NCI-H345 (cell line): ENCODE measurements around the gene DPYD.

ENCODE experiments used
- DNase-seq: peaks from one replicate; lab custom pipeline; 2025; lab: John Stamatoyannopoulos, UW

The DPYD gene

DNA sequence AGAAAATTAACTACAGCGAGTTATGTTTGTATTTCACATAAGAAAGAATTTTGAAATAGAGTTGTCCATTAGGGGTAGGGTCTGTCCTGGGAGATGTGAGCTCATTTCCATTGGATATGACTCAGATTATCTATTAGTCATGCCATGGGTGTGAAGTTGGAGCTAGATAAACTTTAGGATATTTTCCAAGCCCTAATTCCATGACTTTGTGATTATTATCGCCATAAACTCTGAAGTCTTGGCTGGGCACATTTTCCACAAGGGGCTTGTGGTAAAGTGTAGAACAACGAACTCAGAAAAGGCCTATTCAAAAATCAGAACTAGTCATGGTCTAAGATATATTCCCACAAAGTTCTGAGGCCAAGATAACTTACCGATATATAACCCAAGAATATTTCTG lies 396.6 kb downstream of the DPYD start:
- DNase-seq = no peak

DNA sequence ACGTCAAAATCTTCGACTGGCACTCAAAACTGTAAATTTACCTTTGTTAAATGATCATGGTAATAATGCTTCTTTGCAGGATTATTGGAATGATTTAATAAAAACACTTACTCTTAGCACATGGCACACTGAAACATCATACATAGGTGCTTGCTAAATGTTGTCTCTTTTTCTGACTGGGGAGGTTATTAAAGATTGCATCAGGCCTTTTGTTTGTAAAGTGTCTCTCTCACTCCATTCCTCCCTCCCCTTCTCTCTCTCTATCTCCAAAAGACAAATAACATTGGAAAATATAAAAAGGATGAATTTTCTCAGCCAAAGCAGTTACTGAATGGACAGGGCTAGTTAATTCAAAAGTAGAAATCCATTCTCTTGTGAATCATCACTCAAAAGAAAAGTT lies 404.2 kb downstream of the DPYD start:
- DNase-seq = no peak

DNA sequence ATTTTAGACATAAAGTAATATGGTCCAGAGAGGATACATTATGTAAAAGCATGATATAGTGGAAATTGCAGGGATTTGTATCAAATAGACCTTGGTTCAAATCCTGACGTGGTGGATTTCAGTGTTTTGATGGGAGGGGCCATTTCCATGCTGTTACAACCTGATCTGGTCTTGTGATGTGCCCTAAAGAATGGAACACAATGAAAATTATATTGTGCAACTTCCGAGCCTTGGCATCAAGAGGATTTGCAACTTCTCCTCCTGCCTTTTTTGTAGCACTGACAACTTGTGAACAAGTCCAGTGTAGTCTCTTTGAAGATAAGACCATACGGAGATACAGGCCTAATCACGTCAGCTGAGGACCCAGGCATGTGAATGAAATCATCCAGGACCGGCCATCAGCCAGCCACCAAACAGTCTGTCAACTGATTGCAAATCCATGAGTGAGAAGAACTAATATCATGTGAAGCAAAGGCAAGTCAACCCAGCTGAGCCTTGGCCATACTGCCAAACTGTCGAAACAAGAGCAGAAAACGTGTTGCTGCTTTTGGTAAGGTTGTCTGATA lies 412.1 kb downstream of the DPYD start:
- DNase-seq = no peak

DNA sequence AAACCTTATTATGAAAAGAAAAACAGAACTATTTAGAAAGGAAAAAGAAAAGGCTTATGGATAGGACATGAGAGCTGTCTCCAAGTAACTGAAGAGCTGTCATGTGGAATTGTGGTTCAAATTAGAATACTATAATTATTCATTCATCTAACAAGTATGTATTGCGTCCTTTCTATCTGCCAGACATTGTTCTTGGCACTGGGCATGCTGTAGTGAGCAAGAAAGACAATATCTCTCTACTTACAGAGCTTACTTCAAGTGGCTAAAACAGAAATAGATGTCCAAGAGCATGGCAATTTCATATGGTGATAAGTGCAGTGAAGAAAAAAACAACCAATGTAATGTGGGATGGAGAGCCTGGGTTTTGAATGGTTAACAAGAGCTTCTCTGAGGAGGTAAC lies 413.0 kb downstream of the DPYD start:
- DNase-seq = no peak

DNA sequence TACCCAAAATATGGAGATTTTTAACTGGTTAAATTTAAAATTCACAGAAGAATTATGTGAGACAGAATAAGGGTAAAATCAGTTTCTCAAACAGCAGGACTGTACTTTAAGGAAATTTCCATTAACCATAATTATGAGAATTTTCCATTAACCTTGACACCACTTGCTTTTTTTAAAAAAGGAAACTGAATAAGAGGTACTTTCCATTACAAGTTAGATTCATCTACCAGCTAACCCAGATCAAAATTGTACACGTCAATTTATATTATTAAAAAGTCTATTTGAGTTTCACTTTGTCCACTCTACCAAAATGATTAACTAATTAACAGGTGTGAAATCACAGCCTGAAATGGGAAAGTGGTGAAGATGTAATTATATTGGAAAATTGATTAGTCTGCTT lies 414.5 kb downstream of the DPYD start:
- no peak for DNase-seq

DNA sequence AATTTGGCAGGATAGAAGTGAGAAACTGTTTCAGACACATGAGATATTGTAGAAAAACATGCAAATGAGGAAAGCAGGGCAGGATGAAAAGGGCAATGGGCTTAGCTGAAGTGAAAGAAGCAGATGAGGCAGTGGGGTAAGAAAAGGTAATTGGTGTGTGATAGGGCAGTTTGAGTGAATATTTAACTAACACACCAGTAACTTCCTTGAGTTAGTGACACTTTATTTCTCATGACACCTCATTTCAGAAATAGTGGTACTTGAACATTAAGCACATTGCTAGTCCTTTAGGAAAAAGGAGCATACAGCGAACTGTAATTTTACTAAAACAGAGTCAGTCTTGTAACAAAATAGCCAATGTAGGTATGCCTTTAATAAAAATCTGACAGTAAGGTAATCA lies 415.0 kb downstream of the DPYD start:
- no peak for DNase-seq

DNA sequence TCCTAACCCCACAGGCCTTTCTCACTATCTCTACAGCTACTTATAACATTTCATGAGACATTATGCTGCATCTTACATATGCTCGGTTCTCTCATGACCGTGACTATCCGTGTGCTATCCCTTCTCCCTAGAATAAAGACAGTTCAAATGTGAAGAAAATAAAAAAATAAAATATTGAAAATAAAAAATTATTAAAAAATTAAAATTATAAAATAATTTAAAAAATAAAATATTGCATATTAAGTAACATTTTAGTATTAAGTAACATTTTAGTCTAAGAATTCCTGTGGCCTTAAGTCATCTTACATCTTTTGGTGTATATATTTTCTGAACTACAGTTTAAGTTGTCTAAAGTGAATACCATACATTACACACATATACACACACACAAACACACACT lies 415.5 kb downstream of the DPYD start:
- no peak for DNase-seq

DNA sequence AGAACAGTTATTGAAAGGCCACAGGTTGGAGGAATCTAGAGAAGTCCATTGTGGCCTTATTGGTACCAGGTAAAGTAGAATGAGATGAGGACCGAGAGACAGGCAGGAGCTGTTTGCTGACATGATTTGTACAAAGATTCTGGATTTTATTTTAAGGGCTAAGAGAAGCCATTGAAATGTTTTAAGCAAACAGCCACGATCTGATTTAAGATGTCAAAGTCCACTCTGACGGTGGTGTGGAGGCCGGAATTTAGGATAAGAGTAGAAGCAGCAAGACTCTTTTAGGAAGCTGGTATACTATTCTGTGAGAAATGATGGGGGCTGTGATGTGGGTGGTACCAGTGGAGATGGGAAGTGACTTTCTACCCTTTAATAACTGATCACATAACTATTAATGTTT lies 418.5 kb downstream of the DPYD start:
- DNase-seq = no peak

DNA sequence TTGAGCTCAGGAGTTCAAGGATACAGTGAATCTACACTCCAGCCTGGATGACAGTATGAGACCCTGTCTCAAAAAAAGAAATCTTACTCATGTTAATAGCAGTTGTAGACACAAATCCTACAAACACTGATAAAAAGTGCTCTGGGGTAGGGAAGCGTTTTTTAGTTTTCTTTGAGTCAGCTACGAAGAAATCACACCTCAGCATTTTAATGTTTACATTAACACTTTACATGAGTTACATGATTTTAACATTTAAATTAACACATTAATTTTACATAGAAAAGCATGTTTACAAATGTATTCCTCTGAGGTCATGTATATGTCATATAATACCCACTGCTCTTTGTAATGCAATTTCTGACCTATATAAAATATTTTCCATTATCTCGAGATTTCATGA lies 419.2 kb downstream of the DPYD start:
- DNase-seq = no peak

DNA sequence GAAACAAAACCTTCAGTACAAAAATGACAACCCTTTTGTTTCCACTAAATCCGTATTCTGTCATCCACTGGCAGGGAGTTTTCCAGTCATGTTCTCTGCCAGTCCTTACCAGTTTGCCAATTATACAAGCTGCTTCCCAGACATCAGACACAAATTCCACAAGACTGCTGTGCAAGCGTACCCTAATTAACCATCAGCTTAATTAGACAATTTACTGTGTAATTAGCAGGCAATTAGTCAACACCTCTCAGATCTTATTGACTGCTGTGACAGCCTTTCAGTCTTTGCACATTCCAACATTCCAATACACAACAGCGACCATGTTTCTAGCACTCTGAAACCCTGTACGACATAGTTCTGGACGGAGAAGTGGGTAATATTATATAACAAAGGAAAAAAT lies 420.1 kb downstream of the DPYD start:
- DNase-seq = no peak

GRCh38 chr1:97499667-97500066 lies 421.2 kb downstream of the DPYD start:
- no peak for DNase-seq

DNA sequence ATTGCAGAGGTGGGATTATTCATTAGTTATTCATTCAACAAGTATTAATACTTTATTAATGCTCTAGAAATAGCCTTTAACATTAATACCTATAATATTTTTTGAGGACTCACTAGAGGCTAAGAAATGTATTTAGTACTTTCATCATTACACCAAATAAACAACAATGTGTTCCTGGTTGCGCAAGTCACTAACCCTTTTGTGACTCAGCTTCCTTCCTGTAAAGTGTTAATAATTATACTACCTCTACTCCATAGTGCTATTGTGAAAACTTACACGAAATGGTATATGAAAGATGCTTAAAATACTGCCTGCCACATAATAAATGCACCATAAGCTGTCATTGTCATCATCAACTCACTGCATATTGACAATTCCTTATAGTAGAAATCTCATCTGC lies 431.0 kb downstream of the DPYD start:
- no peak for DNase-seq

DNA sequence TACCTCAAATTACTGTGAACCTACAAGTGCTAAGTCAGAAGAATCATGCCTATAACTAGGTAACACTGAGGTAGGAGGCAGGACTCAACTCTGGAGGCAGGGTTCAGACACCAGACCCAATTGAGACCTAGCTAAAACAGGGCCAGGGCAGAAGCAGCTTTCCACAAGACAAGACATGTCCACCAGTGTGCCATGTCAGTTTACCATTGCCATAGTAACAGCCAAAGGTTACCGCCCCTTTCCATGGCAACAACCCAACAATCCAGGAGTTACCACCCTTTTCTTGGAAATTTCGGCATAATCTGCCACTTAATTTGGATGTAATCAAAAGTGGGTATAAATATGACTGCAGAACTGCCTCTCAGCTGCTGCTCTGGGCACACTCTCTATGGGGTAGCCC lies 432.3 kb downstream of the DPYD start:
- DNase-seq = no peak

- no peak for DNase-seq
Observed at GRCh38 chr1:97482022-97482421, 438.8 kb downstream of the DPYD start.

GRCh38 chr1:97467445-97467844 lies 453.4 kb downstream of the DPYD start:
- DNase-seq = no peak

GRCh38 chr1:97464305-97464704 lies 456.5 kb downstream of the DPYD start:
- DNase-seq = no peak

- no peak for DNase-seq
Observed at GRCh38 chr1:97461782-97462181, 459.1 kb downstream of the DPYD start.

DNA sequence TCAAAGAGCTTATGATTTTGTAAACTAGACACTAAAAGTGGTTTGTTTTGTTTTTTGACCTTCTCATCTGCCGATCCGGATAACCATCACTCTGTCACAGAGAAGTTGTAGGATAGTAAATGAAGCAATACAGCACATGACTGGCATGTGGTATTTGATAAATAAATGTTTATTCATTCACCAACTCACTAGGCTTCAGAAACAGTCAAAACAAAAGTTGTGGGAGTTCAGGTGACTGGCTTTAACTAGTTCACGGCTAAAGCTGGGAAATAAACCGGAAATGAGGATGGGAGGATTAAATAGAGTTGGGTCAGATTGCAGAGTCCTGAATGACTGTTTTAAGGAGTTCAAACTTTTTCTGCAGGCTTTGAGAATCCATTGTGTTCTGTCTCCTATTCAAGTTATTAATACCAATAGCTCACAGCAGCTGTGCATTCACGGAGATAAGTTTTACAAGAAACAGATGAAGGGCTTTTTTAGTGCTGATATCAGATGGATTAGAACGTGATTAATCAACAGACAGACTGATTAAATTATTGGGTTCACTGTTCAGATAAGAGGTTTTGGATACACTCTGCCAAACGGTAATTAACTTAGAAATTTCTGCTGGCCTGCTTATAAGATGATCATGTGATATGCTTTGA lies 463.3 kb downstream of the DPYD start:
- DNase-seq = no peak

- no peak for DNase-seq
Observed at GRCh38 chr1:97451944-97452343, 468.9 kb downstream of the DPYD start.

GRCh38 chr1:97451046-97451826 lies 469.6 kb downstream of the DPYD start:
- no peak for DNase-seq

GRCh38 chr1:97441966-97442365 lies 478.9 kb downstream of the DPYD start:
- DNase-seq = peak; percentile 13

- no peak for DNase-seq
Observed at GRCh38 chr1:97433824-97434177, 487.0 kb downstream of the DPYD start.

GRCh38 chr1:97433094-97433823 lies 487.6 kb downstream of the DPYD start:
- DNase-seq = no peak
